SK-N-MC (cell line): ENCODE measurements around the gene CLTCL1.
"Not testable (repeated sequence)": the region's sequence is repeated elsewhere in the genome, so short reads cannot be mapped to it uniquely, and the experiment has no call there.

Experiments
- DNase-seq: peaks from one replicate; pipeline ENCODE4 v3.0.0-alpha.2; 2011; ENCODE audit warnings: low read depth, low spot score
- H3K27ac ChIP-seq: fragments of 200-600 bp; sonication (generic); 2 replicates; pipeline ENCODE4 v1.5.1; 2016; ENCODE audit warnings: mixed run types
- H3K36me3 ChIP-seq: fragments of 200-600 bp; sonication (generic); 2 replicates; pipeline ENCODE4 v1.6.1; 2017; ENCODE audit warnings: antibody characterized with exemption, low read length, mixed read lengths; ENCODE audit not compliant: insufficient read depth
- H3K4me3 ChIP-seq: fragments of 200-600 bp; sonication (generic); 2 replicates; pipeline ENCODE4 v1.5.1; 2016
- H3K9ac ChIP-seq: fragments of 200-600 bp; sonication (generic); 2 replicates; pipeline ENCODE4 v1.8.0; 2017; ENCODE audit warnings: mixed run types, mixed read lengths; ENCODE audit not compliant: insufficient read length
- H3K9me3 ChIP-seq: fragments of 200-600 bp; sonication (generic); 2 replicates; pipeline ENCODE4 v1.6.1; 2017; ENCODE audit warnings: low read depth, mild to moderate bottlenecking, antibody characterized with exemption, low read length, moderate library complexity, mixed read lengths
- EZH2 ChIP-seq: fragments of 200-600 bp; sonication (generic); IDR thresholded peaks from one replicate; pipeline ENCODE4 v1.6.1; 2017; ENCODE audit warnings: antibody characterized with exemption
- FOXP2 ChIP-seq: optimal IDR thresholded peaks from 2 replicates; pipeline ENCODE3; 2011; ENCODE audit warnings: mild to moderate bottlenecking, moderate library complexity; ENCODE audit not compliant: insufficient read depth; ENCODE audit errors: extremely low read length, control extremely low read depth
- POLR2AphosphoS5 ChIP-seq: IDR thresholded peaks from 2 replicates; pipeline ENCODE4 v1.6.1; 2012; ENCODE audit warnings: mild to moderate bottlenecking, low read depth, low read length, borderline replicate concordance

CLTCL1 gene

DNA sequence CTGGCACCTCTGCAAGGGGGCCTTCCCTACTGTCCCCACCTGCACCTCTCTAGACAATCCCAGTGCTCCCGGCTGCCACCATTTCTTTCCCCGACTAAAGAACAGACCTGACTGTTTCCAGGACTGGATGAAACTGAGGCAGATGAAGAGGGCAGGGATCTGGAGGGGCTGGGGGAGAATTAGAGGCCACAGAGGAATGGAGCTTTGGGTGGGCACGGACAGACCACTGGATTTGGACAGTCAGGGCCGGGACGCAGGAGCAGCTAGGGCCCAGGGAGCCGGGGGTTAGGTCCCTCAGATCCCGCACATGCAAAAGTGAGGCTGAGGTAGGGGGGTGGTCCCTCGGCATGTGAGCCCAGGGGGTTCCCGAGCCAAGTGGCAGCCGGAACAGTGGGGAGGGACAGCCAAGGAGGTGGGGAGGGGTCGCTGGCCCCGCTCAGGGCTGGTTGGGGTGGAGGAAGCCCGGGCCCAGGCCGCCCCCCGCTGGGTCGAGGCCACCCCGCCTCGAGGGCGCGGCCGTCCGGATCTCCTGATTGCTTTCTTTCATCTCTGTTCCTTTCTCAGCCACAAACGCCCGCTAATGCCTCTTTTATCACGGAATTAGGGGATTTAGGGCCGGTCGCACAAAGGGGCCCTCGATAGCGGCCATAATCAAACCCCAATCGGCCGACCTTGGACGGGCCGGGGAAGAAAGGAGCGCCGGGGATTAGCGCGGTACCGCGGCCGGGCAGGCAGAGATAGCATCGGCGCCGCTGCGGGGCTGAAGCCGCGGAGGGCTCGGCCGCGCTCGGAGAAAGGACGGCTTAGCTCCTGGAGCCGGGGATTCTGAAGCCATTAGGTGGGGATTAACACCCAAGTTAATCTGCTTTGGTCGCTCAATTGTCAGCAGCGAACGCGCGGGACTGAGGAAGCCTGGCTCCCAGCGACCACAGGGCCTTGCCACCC is 122.2 kb downstream of the CLTCL1 start:
- H3K9ac ChIP-seq: peak overlapping the region; percentile 47

DNA sequence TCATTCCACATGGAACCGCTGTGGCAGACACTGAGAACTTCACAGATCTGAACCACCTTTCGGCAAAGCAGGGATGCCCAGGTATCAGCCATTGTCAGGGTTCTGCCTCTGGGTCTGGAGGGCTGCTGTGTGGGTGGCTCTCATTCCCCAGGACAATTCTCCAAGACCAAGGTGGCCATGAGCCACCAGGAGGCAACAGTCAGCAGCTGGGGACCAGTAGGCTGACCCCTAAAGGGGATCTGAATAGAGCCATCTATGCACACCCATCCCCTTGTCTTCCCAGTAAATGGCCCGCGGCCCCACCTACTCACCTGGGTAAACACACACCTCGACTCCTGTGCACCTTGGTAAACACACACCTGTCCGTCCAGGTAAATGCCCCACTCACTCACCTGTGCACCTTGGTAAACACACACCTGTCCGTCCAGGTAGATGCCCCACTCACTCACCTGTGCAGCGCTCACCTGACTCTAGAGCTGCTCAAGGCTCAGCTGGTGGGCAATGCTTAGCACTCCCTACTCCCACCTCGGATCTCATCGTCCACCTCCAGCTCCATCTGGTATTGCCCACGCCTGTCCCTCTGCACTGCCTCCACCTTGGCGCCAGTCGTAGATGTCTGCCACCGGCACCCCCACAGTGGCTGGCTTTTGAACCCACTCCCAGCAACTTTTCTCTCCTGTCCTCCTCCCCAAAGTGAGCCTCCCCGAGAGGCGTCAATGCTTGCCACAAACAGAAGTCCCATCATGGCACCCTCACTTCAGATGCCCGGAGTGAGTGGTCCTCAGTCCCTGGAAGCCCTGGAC is 123.2 kb downstream of the CLTCL1 start:
- TF ChIP-seq EZH2 (no peak), FOXP2 (no peak), POLR2AphosphoS5 (no peak)
- Histone ChIP-seq H3K9ac (no peak overlapping the region), H3K36me3 (no peaks in the 10 kb centered on the region), H3K9me3 (no peaks in the 10 kb centered on the region), H3K4me3 (no peak overlapping the region), H3K27ac (no peak overlapping the region)
- no peak for DNase-seq

More for the DNA sequence above, 122.2 kb downstream of the CLTCL1 start:
- Histone ChIP-seq H3K4me3 (peak overlapping the region; percentile 63), H3K36me3 (no peaks in the 10 kb centered on the region), H3K9me3 (no peaks in the 10 kb centered on the region), H3K27ac (no peak overlapping the region)
- DNase-seq: no peak
- TF ChIP-seq POLR2AphosphoS5 (no peak), EZH2 (peak; percentile 69), FOXP2 (no peak)

DNA sequence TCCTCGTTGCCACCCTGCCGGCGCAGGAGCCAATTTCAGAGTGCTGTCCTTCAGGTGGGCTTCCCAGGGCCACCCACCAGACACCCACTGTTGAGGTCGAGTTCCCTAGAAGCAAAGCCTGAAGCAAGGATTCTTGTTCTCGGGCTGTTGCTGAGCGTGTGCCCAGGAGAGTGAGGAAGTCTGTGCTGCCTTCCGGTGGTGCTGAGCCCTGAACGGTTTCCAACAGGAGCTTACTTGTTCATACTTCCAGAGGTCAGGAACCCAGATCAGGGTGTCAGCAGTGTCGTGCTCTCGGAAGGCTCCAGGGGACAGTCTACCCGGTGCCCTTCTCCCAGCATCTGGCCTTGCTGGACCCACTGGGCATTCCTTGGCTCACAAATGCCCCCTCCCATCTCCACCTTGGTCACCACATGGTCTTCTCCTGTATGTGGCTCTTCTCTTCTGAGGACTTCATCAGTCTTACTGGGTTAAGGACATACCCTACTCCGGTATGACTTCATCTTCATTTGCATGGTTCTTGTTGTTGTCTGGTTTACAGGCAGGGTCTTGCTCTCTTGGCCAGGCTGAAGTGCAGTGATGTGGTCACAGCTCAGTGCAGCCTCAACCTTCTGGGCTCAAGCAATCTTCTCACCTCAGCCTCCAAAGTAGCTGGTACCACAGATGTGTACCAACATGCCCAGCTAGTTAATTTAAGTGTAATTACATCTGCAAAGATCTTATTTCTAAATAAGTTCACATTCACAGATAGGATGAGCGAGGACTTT is 124.2 kb downstream of the CLTCL1 start:
- H3K4me3 ChIP-seq: no peak overlapping the region
- TF ChIP-seq FOXP2: no peak
- no peak for TF ChIP-seq POLR2AphosphoS5
- TF ChIP-seq EZH2: no peak
- no peaks in the 10 kb centered on the region for H3K9me3 ChIP-seq
- no peaks in the 10 kb centered on the region for H3K36me3 ChIP-seq
- DNase-seq: no peak
- H3K9ac ChIP-seq: no peak overlapping the region
- H3K27ac ChIP-seq: no peak overlapping the region

DNA sequence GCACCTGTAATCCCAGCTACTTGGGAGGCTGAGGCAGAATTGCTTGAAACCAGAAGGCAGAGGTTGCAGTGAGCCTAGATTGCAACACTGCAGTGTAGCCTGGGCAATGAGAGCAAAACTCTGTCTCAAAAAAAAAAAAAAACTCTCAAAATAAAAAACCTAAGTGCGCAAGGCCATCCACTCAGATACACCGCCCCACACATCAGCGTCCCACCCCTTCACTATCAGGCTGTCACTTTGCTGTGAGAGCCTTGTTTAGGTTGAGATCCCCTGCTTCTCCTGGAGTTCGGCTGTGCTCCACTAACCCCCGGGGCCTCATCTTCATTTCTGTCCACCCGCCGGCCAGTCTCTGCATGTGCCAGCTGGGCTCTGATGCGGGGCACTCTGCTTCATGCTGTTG is 125.1 kb downstream of the CLTCL1 start:
- no peak for TF ChIP-seq POLR2AphosphoS5
- TF ChIP-seq FOXP2: no peak
- no peak for TF ChIP-seq EZH2
- no peak for DNase-seq
- Histone ChIP-seq H3K9me3 (no peaks in the 10 kb centered on the region), H3K9ac (no peak overlapping the region), H3K4me3 (no peak overlapping the region), H3K27ac (no peak overlapping the region), H3K36me3 (no peaks in the 10 kb centered on the region)

DNA sequence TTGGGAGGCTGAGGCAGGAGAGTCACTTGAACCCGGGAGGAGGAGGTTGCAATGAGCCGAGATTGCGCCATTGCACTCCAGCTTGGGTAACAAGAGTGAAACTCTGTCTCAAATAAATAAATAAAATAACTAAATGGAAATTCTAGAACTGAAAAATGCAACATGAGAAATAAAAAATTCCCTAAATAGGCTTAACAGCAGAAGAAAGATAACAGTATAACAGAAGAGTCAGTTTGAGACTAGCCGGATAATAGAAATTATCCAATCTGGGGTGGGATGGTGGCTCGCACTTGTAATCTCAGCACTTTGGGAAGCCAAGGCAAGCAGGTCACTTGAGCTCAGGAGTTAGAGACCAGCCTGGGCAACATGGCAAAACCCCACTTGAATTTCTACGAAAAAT is 127.1 kb downstream of the CLTCL1 start:
- no peak for DNase-seq
- H3K27ac ChIP-seq: no peak overlapping the region
- H3K36me3 ChIP-seq: no peaks in the 10 kb centered on the region
- no peaks in the 10 kb centered on the region for H3K9me3 ChIP-seq
- TF ChIP-seq EZH2: no peak
- no peak for TF ChIP-seq POLR2AphosphoS5
- TF ChIP-seq FOXP2: no peak
- no peak overlapping the region for H3K4me3 ChIP-seq
- H3K9ac ChIP-seq: no peak overlapping the region

DNA sequence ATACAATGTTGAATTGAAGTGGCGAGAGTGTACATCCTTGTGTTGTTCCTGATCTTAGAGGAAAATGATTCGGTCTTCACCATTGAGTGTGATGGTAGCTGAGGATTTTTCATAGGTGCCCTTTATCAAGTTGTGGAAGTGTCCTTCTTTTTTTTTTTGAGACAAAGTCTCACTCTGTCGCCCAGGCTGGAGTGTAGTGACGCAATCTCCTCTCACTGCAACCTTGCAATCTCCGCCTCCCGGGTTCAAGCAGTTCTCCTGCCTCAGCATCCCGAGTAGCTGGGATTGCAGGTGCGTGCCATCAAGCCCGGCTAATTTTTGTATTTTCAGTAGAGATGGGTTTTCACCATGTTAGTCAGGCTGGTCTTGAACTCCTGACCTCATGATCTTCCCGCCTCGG is 132.9 kb downstream of the CLTCL1 start:
- not testable (repeated sequence) for H3K9ac ChIP-seq, H3K9me3 ChIP-seq, H3K27ac ChIP-seq, DNase-seq, H3K36me3 ChIP-seq, H3K4me3 ChIP-seq

DNA sequence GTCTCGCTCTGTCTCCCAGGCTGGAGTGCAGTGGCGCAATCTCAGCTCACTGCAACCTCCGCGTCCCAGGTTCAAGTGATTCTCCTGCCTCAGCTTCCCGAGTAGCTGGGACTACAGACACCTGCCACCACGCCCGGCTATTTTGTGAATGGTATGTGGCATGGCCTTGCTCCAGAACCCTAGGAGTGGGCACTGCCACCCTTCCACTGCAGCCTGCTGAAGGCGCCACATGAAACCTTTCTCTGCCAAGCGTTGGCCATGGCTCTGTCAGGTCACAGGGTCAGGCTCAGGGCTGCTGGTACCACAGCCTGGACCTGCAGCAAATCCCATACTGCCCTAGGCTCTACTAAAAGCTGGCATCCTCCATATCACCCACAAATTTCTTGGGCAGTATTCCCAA is 135.4 kb downstream of the CLTCL1 start:
- not testable (repeated sequence) for H3K9ac ChIP-seq, H3K4me3 ChIP-seq, DNase-seq, H3K9me3 ChIP-seq, H3K27ac ChIP-seq, H3K36me3 ChIP-seq
